Glomerular endothelial cell (primary cell): ENCODE results near the gene MACC1. TPM values are rescaled to one million over a fixed set of nuclear protein-coding genes. Genes with fewer than 3 reads are reported as not detected.

Source experiments
- DNase-seq: peaks from one replicate; pipeline ENCODE4 v3.0.0-alpha.2; 2011; ENCODE audit warnings: low read depth, low spot score; ENCODE audit errors: extremely low read depth
- total RNA-seq: library from RNA; depleted of rRNA; stranded (reverse); fragments of >200 nt; gene quantifications from 2 replicates; pipeline ENCODE4 v1.2.3, GENCODE V29; 2015

Gene MACC1
- 0.19 TPM in 1 of 2 replicates, not detected in the other for total RNA-seq

GRCh38 chr7:20217193-20217948, at the start of gene MACC1:
Gene MACC1, minus strand, starts transcription at chr7:20217384. Its CDS starts 55,522 bp downstream, at chr7:20161862.
- DNase-seq: no peak

DNA sequence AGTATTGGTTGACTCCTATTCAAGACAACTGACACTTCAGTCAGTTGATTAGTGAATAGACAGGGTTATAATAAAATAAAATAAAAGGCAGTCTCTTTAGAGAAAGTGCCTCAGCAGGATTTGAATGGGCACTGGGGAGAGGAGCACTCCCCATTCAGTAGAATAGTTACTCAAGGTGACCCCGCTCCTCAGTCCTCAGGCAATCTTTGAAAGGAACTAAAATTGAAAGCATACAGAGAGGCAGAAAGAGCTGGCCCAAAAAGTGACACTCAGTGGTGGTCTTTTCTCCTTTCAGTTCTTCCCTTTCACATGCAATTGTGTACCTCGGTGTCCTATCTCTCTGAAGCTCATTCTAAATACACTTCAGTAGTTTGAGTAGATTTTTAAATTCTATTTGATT, 47.4 kb upstream of the MACC1 start:
- DNase-seq: no peak

DNA sequence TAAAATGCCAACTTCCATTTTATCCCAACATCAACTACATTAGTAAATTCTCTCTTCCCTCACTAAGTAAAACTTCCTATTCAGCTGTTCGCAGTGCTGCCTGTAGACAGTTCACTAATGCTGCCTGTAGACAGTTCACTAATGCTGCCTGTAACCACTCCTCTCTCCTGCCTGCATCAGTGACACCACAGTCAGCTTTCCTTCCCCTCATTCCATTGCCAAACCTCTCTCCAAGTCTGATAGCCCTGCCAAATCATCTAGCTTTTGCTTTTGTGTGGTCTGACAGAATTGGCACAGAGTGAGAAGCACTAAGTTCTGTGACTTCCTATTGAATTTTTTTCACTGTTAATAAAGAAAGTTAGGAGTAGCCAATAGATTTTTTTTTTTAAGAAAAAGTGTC, 43.0 kb upstream of the MACC1 start:
- DNase-seq: no peak

DNA sequence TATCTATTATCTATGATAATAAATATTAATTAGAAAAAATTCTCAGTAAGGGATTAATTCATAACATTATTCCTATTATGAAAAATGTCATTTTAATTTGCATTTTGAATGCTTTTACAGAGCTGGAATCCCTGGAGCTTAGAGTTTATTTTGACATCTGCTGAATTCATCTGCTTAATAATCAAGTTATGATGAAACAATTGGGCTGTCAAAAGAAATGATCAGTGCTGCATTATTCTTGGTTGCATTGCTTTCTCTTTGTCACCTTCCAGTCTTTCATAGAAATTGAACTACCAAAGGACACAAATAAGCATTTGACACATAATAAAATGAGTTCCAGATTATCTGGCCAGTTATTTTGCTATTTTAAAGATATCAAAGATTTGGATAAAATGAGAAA, 40.0 kb upstream of the MACC1 start:
- DNase-seq: no peak

DNA sequence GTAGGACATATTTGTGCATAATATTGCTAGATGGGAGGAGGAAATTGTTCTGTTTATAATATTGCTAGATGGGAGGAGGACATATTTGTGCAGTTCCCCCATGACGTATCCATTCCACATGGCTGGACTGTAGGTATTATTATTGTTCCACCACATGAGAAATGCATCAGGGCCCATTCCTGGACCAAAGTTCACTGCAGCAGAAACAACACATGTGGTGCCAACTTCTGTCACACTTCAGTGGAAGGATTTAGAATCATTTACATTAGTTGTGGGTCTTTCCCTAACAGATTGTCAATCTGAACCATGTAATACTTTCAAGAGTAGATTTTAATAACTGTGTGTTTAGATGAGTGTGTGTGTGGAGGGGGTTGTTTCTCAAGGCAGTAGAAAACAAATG, 32.7 kb upstream of the MACC1 start:
- no peak for DNase-seq

DNA sequence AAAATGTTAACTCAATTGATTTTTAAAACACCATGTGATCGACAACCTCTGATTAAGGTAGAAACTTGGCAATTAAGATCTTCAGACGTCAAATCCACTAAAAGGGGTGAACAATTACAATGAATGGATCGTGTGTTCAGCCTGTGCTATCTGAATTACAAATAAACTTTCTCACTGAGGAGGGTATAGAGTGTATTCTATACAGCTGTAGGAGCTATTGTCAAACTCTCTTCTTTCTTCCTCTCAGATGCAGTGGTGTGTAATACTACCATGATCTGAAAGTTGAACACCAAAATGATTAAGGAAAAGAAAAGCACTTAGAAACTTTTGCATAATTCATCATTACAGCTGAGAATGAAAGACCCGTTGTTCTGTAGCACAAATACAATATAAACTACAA, 32.2 kb upstream of the MACC1 start:
- DNase-seq: no peak

- no peak for DNase-seq
Measured at GRCh38 chr7:20246236-20246635, 29.1 kb upstream of the MACC1 start.

- no peak for DNase-seq
Measured at GRCh38 chr7:20244334-20245120, 27.3 kb upstream of the MACC1 start.

DNA sequence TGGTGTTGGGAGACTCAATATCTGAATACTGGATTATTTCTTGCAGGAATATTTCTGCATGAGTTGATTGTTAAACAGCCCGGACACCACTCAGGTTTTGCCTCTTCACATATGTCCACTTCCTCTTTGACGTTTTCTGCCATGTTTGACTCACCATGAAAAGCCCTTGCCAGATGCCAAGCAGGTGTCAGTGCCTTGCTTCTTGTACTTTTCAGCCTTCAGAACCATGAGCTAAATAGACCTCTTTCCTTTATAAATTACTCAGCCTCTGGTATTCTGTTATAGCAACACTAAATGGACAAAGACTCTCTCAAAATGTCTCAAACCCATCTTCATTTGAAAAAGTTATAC, 24.7 kb upstream of the MACC1 start:
- DNase-seq: no peak

DNA sequence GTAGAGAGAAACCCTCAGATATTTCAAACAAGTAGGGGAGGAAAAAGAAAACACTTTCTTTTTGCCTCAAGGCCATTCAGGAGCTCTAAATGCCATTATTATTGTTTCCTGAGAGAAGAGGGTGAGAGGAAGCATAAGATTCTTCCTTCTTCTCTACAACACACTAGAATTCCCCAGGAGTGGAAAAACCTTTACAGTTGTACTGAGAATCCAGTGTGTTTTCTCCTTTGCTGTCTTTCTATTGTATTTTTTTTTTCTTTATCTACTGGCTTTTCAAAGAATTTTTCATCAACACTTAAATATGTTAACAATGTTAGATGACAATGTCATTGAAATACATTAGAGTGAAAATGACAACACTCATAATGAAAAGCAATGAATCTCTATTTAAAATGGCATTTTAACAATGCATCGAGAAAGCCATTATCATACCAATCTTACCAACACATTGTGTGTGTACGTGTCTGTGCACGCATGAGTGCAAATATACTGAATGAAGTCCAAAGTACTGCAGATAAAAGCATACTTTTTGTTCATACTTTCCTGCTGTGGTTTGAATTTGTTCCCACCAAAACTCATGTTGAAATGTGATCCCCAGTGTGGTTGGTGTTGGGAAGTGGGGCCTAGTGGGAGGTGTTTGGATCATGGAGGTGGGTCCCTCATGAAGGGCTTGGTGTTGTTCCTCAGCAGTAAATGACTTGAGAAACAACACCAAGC, 24.2 kb upstream of the MACC1 start:
- no peak for DNase-seq

- DNase-seq: no peak
Measured at GRCh38 chr7:20240080-20240926, 23.1 kb upstream of the MACC1 start.

GRCh38 chr7:20238754-20239324, 21.7 kb upstream of the MACC1 start:
- no peak for DNase-seq

DNA sequence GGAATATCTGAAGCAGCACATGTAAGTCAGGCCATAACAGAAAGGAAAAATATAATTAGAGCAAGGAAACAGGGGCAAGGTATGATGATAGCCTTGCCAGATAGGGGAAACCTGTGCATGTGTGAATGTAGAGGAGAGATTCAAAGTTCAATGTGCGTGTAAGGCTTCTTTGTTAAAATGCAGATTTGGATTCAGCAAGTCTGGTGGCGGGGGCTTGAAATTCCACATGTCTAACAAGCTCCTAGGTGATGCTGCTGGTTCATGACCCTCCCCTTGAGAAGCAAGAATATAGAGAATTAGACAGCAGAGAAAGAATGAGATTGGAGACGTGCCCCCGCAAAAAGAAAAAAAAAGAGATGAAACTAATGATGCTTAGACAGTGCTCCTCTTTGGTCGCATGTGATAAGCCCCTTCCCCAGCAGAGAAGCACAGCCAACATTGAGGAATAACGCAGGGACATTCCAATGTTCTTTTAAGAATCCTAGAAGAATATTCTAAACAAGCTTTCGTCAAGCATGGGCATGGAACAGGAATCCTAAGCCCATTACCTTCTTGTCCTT, 21.1 kb upstream of the MACC1 start:
- no peak for DNase-seq

- DNase-seq: no peak
Measured at GRCh38 chr7:20237464-20238193, 20.4 kb upstream of the MACC1 start.

DNA sequence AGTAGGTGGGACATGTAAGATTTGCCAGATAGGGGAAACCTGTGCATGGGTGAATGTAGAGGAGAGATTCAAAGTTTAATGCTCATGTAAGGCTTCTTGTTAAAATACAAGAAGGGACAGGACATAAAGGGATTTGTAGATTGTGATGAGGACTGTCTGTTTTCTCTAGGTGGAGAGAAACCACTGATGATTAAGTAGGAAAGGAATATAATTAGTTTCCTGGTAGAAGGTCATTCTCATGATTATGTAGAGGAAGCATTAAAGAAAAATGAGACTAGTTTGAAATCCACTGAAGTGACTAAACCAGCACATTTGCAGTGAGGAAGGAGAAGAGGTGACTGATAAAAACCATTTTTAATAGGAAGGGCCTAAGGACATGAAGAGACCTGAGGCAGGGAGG, 19.6 kb upstream of the MACC1 start:
- no peak for DNase-seq

DNA sequence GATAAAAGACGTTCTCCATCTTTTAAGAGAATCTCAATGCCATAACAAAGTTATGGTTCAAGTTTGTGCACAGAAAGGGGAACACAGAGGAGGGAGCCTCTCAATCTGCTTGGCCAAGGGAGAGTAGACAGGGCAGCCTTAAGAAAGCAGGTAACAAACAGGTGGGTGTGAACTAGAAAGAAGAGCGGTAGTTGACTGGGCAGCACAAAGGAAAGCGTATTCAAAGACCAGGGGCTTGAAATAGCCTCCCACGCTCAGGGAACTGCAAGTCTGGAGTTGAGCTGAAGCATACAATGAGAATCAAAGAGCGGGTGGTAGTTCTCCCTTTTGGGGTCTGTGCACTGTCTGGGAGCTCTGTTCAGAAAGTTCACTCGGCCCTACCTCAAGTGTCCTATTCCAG, 18.9 kb upstream of the MACC1 start:
- DNase-seq: no peak

GRCh38 chr7:20235288-20235687, 18.1 kb upstream of the MACC1 start:
- DNase-seq: no peak

GRCh38 chr7:20233362-20233761, 16.2 kb upstream of the MACC1 start:
- no peak for DNase-seq

DNA sequence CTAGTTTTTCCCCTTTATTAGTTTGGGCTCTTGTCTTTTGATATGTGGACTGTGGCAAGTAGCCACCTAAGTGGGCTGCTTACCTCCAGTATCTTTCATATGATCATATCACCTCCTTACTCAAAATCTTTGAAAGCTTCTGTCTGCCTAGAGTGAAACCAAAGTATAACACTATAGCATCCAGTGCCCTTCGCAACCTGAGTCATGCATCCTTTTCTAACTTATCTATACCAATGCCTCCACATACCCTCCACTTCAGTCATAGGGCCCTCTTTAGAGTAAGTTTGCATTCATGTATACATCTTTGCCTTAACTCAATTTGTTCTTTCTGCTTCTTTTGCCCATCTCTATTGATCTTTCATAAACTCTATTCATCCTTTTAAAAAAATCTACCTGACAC, 15.7 kb upstream of the MACC1 start:
- no peak for DNase-seq
